Muscle layer of duodenum (tissue), 2 donors: ENCODE data around the gene PRR16.

Experiments
- H3K27ac ChIP-seq: one replicate; pipeline ENCODE4 v1.7.0; 2013; ENCODE audit warnings: mild to moderate bottlenecking, low read length
- H3K27me3 ChIP-seq: one replicate; pipeline ENCODE4 v1.7.0; 2013; ENCODE audit warnings: low read depth, mild to moderate bottlenecking, control low read depth, low read length
- H3K36me3 ChIP-seq, 2 donors: one replicate each; pipeline ENCODE4 v1.7.0; 2013; ENCODE audit warnings: low read length in 2 of 2, control low read depth in 1 of 2, mild to moderate bottlenecking in 1 of 2; ENCODE audit not compliant: insufficient read depth in 2 of 2, control insufficient read depth in 1 of 2
- H3K4me1 ChIP-seq, 2 donors: one replicate each; pipeline ENCODE4 v1.7.0; 2013; ENCODE audit warnings: low read length in 2 of 2, mild to moderate bottlenecking in 2 of 2, control low read depth in 1 of 2, moderate library complexity in 1 of 2; ENCODE audit not compliant: insufficient read depth in 2 of 2, control insufficient read depth in 1 of 2
- H3K4me3 ChIP-seq, 2 donors: one replicate each; pipeline ENCODE4 v1.7.0; 2013; ENCODE audit warnings: low read length in 2 of 2, low read depth in 1 of 2, mild to moderate bottlenecking in 1 of 2
- H3K9me3 ChIP-seq, 2 donors: one replicate each; pipeline ENCODE4 v1.7.0; 2013; ENCODE audit warnings: low read length in 2 of 2, control low read depth in 1 of 2, mild to moderate bottlenecking in 1 of 2; ENCODE audit not compliant: control insufficient read depth in 1 of 2
- donor health status: healthy.

The PRR16 gene

GRCh38 chr5:120464627-120465435 is 731 bp downstream of the PRR16 start:
- H3K27ac ChIP-seq, result peak overlapping the region; percentile 45
- H3K36me3 ChIP-seq, result no peaks in the 10 kb centered on the region
- peaks cover 8% of the 10 kb centered on the region for H3K27me3 ChIP-seq
- no peaks in the 10 kb centered on the region for H3K9me3 ChIP-seq
- peaks cover 0 to 11% of the 10 kb centered on the region in 2 donors for H3K4me1 ChIP-seq
- peak overlapping the region; percentile 74 to 80 for H3K4me3 ChIP-seq

- peak overlapping the region; percentile 74 to 80 for H3K4me3 ChIP-seq
- no peak overlapping the region for H3K27ac ChIP-seq
- H3K4me1 ChIP-seq, result peaks cover 0 to 11% of the 10 kb centered on the region in 2 donors
- no peaks in the 10 kb centered on the region for H3K36me3 ChIP-seq
- H3K27me3 ChIP-seq, result peaks cover 8% of the 10 kb centered on the region
- no peaks in the 10 kb centered on the region for H3K9me3 ChIP-seq
Measured at GRCh38 chr5:120465436-120465961, 1.4 kb downstream of the PRR16 start.

GRCh38 chr5:120466341-120467006 is 2.4 kb downstream of the PRR16 start:
- no peaks in the 10 kb centered on the region for H3K36me3 ChIP-seq
- H3K4me3 ChIP-seq, result peak overlapping the region in 1 of 2 donors; percentile 52
- no peaks in the 10 kb centered on the region for H3K9me3 ChIP-seq
- no peak overlapping the region for H3K27ac ChIP-seq
- H3K4me1 ChIP-seq, result peaks cover 0 to 11% of the 10 kb centered on the region in 2 donors
- peaks cover 8% of the 10 kb centered on the region for H3K27me3 ChIP-seq

- H3K4me3 ChIP-seq, result no peak overlapping the region
- no peak overlapping the region for H3K27ac ChIP-seq
- no peaks in the 10 kb centered on the region for H3K4me1 ChIP-seq
- H3K36me3 ChIP-seq, result no peaks in the 10 kb centered on the region
- no peaks in the 10 kb centered on the region for H3K27me3 ChIP-seq
- H3K9me3 ChIP-seq, result no peaks in the 10 kb centered on the region
Measured at GRCh38 chr5:120471971-120472370, 7.9 kb downstream of the PRR16 start.

- H3K9me3 ChIP-seq, result no peaks in the 10 kb centered on the region
Measured at GRCh38 chr5:120472911-120473310, 8.8 kb downstream of the PRR16 start.

GRCh38 chr5:120473332-120473731 is 9.2 kb downstream of the PRR16 start:
- no peak overlapping the region for H3K27ac ChIP-seq
- H3K4me1 ChIP-seq, result no peaks in the 10 kb centered on the region
- H3K36me3 ChIP-seq, result no peaks in the 10 kb centered on the region

More at GRCh38 chr5:120472911-120473310, 8.8 kb downstream of the PRR16 start:
- H3K4me3 ChIP-seq, result no peak overlapping the region
- H3K27me3 ChIP-seq, result no peaks in the 10 kb centered on the region
- no peaks in the 10 kb centered on the region for H3K36me3 ChIP-seq
- H3K27ac ChIP-seq, result no peak overlapping the region
- no peaks in the 10 kb centered on the region for H3K4me1 ChIP-seq

GRCh38 chr5:120476063-120476462 is 12.0 kb downstream of the PRR16 start:
- H3K9me3 ChIP-seq, result no peaks in the 10 kb centered on the region
- H3K27me3 ChIP-seq, result no peaks in the 10 kb centered on the region
- H3K4me1 ChIP-seq, result no peaks in the 10 kb centered on the region
- no peak overlapping the region for H3K4me3 ChIP-seq
- H3K36me3 ChIP-seq, result no peaks in the 10 kb centered on the region
- no peak overlapping the region for H3K27ac ChIP-seq

More at GRCh38 chr5:120473332-120473731, 9.2 kb downstream of the PRR16 start:
- Histone ChIP-seq H3K9me3 (no peaks in the 10 kb centered on the region), H3K27me3 (no peaks in the 10 kb centered on the region), H3K4me3 (no peak overlapping the region)

- H3K36me3 ChIP-seq, result no peaks in the 10 kb centered on the region
- H3K9me3 ChIP-seq, result no peaks in the 10 kb centered on the region
- no peaks in the 10 kb centered on the region for H3K27me3 ChIP-seq
- no peak overlapping the region for H3K27ac ChIP-seq
- no peaks in the 10 kb centered on the region for H3K4me1 ChIP-seq
- no peak overlapping the region for H3K4me3 ChIP-seq
Measured at GRCh38 chr5:120479066-120479465, 15.0 kb downstream of the PRR16 start.

- no peaks in the 10 kb centered on the region for H3K36me3 ChIP-seq
- no peak overlapping the region for H3K27ac ChIP-seq
- no peaks in the 10 kb centered on the region for H3K27me3 ChIP-seq
- H3K4me3 ChIP-seq, result no peak overlapping the region
- H3K9me3 ChIP-seq, result no peaks in the 10 kb centered on the region
- H3K4me1 ChIP-seq, result no peaks in the 10 kb centered on the region
Measured at GRCh38 chr5:120499876-120500563, 35.9 kb downstream of the PRR16 start.

GRCh38 chr5:120502531-120502930 is 38.4 kb downstream of the PRR16 start:
- no peaks in the 10 kb centered on the region for H3K27me3 ChIP-seq
- H3K9me3 ChIP-seq, result no peaks in the 10 kb centered on the region

GRCh38 chr5:120503341-120503740 is 39.2 kb downstream of the PRR16 start:
- Histone ChIP-seq H3K27ac (no peak overlapping the region), H3K4me3 (no peak overlapping the region), H3K36me3 (no peaks in the 10 kb centered on the region), H3K27me3 (no peaks in the 10 kb centered on the region), H3K9me3 (no peaks in the 10 kb centered on the region), H3K4me1 (no peaks in the 10 kb centered on the region)

More at GRCh38 chr5:120502531-120502930, 38.4 kb downstream of the PRR16 start:
- no peak overlapping the region for H3K4me3 ChIP-seq
- H3K4me1 ChIP-seq, result no peaks in the 10 kb centered on the region
- H3K27ac ChIP-seq, result no peak overlapping the region
- H3K36me3 ChIP-seq, result no peaks in the 10 kb centered on the region
